K562 (cell line): Measurements from ENCODE around the gene PON2. TPM values are rescaled to one million over a fixed set of nuclear protein-coding genes. Genes with fewer than 3 reads are reported as not detected.

Experiments used
- ATAC-seq: fragments of 200-7000 bp; cut with Tn5 transposase; 3 replicates; pipeline ENCODE4 v1.9.1; 2020; ENCODE audit warnings: moderate library complexity
- BruUV-seq: library from RNA; stranded (reverse); fragments of 400-500 nt; replicated peaks from 2 replicates; lab custom pipeline; 2021; lab: Mats Ljungman, UMichigan
- CTCF ChIA-PET: fragments of 300-600 bp; formaldehyde crosslinking; extraction: SDS; loops from one replicate; lab custom pipeline; 2021; ENCODE audit warnings: low intra/inter-chr PET ratio; lab: Yijun Ruan, JAX
- POLR2A ChIA-PET: fragments of 300-600, 350-650 bp; sonication (Branson Sonifier 250); formaldehyde crosslinking; extraction: SDS; loops from one replicate; lab custom pipeline; 2021; ENCODE audit warnings: antibody characterized with exemption, inconsistent platforms; lab: Yijun Ruan, JAX
- DNase-seq, 4 experiments: peaks; one replicate each; pipeline versions ENCODE4 v3.0.0 to v3.0.0-alpha.2; 2011 to 2018; ENCODE audit warnings: low spot score in 3 of 4, mixed read lengths in 3 of 4; ENCODE audit errors: extremely low read depth in 1 of 4
- FAIRE-seq: peaks from 2 replicates; lab custom pipeline; 2011; peaks lifted over from hg19 to GRCh38; lab: Jason Lieb, UNC
- H2AFZ ChIP-seq: 2 replicates; pipeline ENCODE4 v1.6.0; 2011; ENCODE audit warnings: low read depth, low read length, control low read depth, inconsistent platforms
- H3K27ac ChIP-seq: fragments of 200-600 bp; 3 replicates; pipeline ENCODE4 v1.8.0; 2011; ENCODE audit warnings: low read depth, mild to moderate bottlenecking, control low read depth, inconsistent platforms, low read length, moderate library complexity, mixed read lengths; ENCODE audit errors: extremely low read depth
- H3K27me3 ChIP-seq, 2 experiments: fragments of 300-600 bp in 1 of 2; 2 replicates in 1 of 2; 3 replicates in 1 of 2; pipeline versions ENCODE4 v1.6.0 to v1.8.0; 2011; ENCODE audit warnings: inconsistent platforms in 2 of 2, low read length in 2 of 2, mild to moderate bottlenecking in 1 of 2, mixed read lengths in 1 of 2, moderate library complexity in 1 of 2; ENCODE audit not compliant: control insufficient read depth in 2 of 2, insufficient read depth in 2 of 2
- H3K36me3 ChIP-seq: fragments of 300-600 bp; 3 replicates; pipeline ENCODE4 v1.8.0; 2011; ENCODE audit warnings: mild to moderate bottlenecking, low read length, inconsistent platforms; ENCODE audit not compliant: control insufficient read depth, insufficient read depth
- H3K4me1 ChIP-seq, 2 experiments: fragments of 200-600 bp in 1 of 2; replicated peaks in 1 of 2; 2 replicates in 1 of 2; 3 replicates in 1 of 2; pipeline versions ENCODE4 v1.5.1 to v1.8.0; 2011; ENCODE audit warnings: inconsistent platforms in 2 of 2, low read length in 2 of 2, mild to moderate bottlenecking in 1 of 2, mixed read lengths in 1 of 2, moderate library complexity in 1 of 2; ENCODE audit not compliant: control insufficient read depth in 2 of 2, insufficient read depth in 2 of 2
- H3K4me2 ChIP-seq: 2 replicates; pipeline ENCODE4 v1.6.1; 2011; ENCODE audit warnings: low read length, control low read depth, inconsistent platforms, mixed read lengths; ENCODE audit not compliant: insufficient read depth
- H3K4me3 ChIP-seq: fragments of 200-600 bp; sonication (generic), shearing (Covaris generic); 2 replicates; pipeline ENCODE4 v1.5.1; 2016; ENCODE audit warnings: control low read depth, inconsistent platforms
- H3K79me2 ChIP-seq: fragments of 200-600 bp; 3 replicates; pipeline ENCODE4 v1.8.0; 2011; ENCODE audit warnings: low read length, inconsistent platforms; ENCODE audit not compliant: control insufficient read depth, insufficient read depth
- H3K9ac ChIP-seq, 2 experiments: 2 replicates each; pipeline versions ENCODE4 v1.6.0 to v1.6.1; 2011; ENCODE audit warnings: low read depth in 2 of 2, low read length in 2 of 2, control low read depth in 1 of 2, inconsistent platforms in 1 of 2, mild to moderate bottlenecking in 1 of 2, mixed read lengths in 1 of 2; ENCODE audit not compliant: insufficient read depth in 1 of 2
- H3K9me1 ChIP-seq: one replicate; pipeline ENCODE4 v1.6.0; 2011; ENCODE audit warnings: inconsistent platforms, mild to moderate bottlenecking, low read length, moderate library complexity; ENCODE audit not compliant: control insufficient read depth, insufficient read depth
- H3K9me3 ChIP-seq: replicated peaks from 2 replicates; pipeline ENCODE4 v1.5.1; 2011; ENCODE audit warnings: low read depth, low read length, inconsistent platforms; ENCODE audit not compliant: control insufficient read depth, insufficient read depth
- H4K20me1 ChIP-seq: replicated peaks from 2 replicates; pipeline ENCODE4 v1.6.1; 2011; ENCODE audit warnings: low read length, inconsistent platforms, mixed read lengths; ENCODE audit not compliant: control insufficient read depth, insufficient read depth
- CAMTA2 ChIP-seq: fragments of 250-450 bp; sonication (Bioruptor Pico); conservative IDR thresholded peaks from 2 replicates; pipeline ENCODE4 v1.5.1; 2022
- CBX8 ChIP-seq: fragments of 200-600 bp; sonication (generic); IDR thresholded peaks from 2 replicates; pipeline ENCODE4 v1.6.1; 2012; ENCODE audit warnings: borderline replicate concordance, mixed run types, low read depth, mild to moderate bottlenecking, moderate library complexity, mixed read lengths, low read length, control low read depth, inconsistent platforms; ENCODE audit not compliant: poor library complexity, severe bottlenecking; ENCODE audit errors: extremely low read depth
- CHD4 ChIP-seq: fragments of 200-600 bp; sonication (generic); IDR thresholded peaks from 3 replicates; pipeline ENCODE4 v1.6.1; 2012; ENCODE audit warnings: low read depth, mild to moderate bottlenecking, mixed read lengths, low read length, inconsistent platforms; ENCODE audit not compliant: insufficient read depth, insufficient replicate concordance, poor library complexity, severe bottlenecking
- GABPB2 ChIP-seq: fragments of 250-450 bp; sonication (Bioruptor Pico); conservative IDR thresholded peaks from 2 replicates; pipeline ENCODE4 v1.5.1; 2021; ENCODE audit warnings: mild to moderate bottlenecking
- HLTF ChIP-seq: fragments of 450-650 bp; IDR thresholded peaks from 2 replicates; pipeline ENCODE4 v1.6.1; 2016
- HNRNPH1 ChIP-seq: fragments of 200-400 bp; formaldehyde crosslinking; optimal IDR thresholded peaks from 2 replicates; pipeline ENCODE3; 2017; ENCODE audit warnings: low read depth, mild to moderate bottlenecking, low read length, moderate library complexity
- JUNB ChIP-seq: fragments of 450-650 bp; formaldehyde crosslinking; conservative IDR thresholded peaks from 2 replicates; pipeline ENCODE4 v1.4.0; 2020; ENCODE audit warnings: mild to moderate bottlenecking
- PTTG1 ChIP-seq: fragments of 450-650 bp; IDR thresholded peaks from 2 replicates; pipeline ENCODE4 v1.6.1; 2016; ENCODE audit warnings: low read depth, mild to moderate bottlenecking, missing genetic modification characterization, missing compliant biosample characterization
- ZNF184 ChIP-seq: sonication (generic); formaldehyde crosslinking; IDR thresholded peaks from 2 replicates; pipeline ENCODE4 v1.5.0; 2020; ENCODE audit warnings: missing genetic modification reagents
- ZNF224 ChIP-seq: sonication (generic); formaldehyde crosslinking; IDR thresholded peaks from 2 replicates; pipeline ENCODE4 v1.8.0; 2022; ENCODE audit warnings: mild to moderate bottlenecking, missing genetic modification reagents
- ZNF583 ChIP-seq: fragments of 250-450 bp; sonication (Bioruptor Pico); IDR thresholded peaks from 2 replicates; pipeline ENCODE4 v1.4.0; 2020
- ZNF644 ChIP-seq: fragments of 200-800 bp; sonication (Bioruptor generic); IDR thresholded peaks from 2 replicates; pipeline ENCODE4 v1.6.1; 2016; ENCODE audit warnings: low read depth, missing genetic modification characterization, missing compliant biosample characterization
- ZNF695 ChIP-seq: fragments of 450-650 bp; formaldehyde crosslinking; IDR thresholded peaks from 2 replicates; pipeline ENCODE4 v1.4.0; 2020; ENCODE audit warnings: mild to moderate bottlenecking, moderate library complexity
- WGBS: fragments of 100-300 bp; shearing (Covaris generic); methylation state at CpG from one replicate; pipeline ENCODE4 v1.1.6; 2016; ENCODE audit warnings: low coverage, mixed read lengths; ENCODE audit not compliant: insufficient coverage; ENCODE audit errors: missing lambda C conversion rate; 5-methylcytosine and 5-hydroxymethylcytosine counted together
- in situ Hi-C: fragments of 300-500 bp; cut with MboI; formaldehyde crosslinking; loops from 4 replicates; pipeline ENCODE4 v1.15.0; 2018; ENCODE audit warnings: inconsistent platforms, mixed read lengths
- intact Hi-C: fragments of 100-400 bp; cut with micrococcal nuclease; formaldehyde crosslinking; loops from 2 replicates; pipeline ENCODE4 v1.14.2; 2022
- polyA plus RNA-seq, 8 experiments: library from polyadenylated mRNA; depleted of rRNA in 4 of 8; stranded (reverse) in 5 of 8; unstranded in 3 of 8; fragments of >200 nt; fragmentation: Nextera tagmentation in 2 of 8; fragmentation: Illumina TruSeq in 1 of 8; extraction: Ambion mirVana in 2 of 8; extraction: Trizol in 1 of 8; gene quantifications; 2 replicates each; pipeline versions ENCODE4 v1.2.1 to v1.2.3, GENCODE V29; 2011 to 2014; ENCODE audit warnings: inconsistent platforms in 1 of 8, missing spikeins in 1 of 8
- total RNA-seq, 7 experiments: library from RNA; depleted of rRNA in 6 of 7; stranded (reverse); fragments of >200 nt in 6 of 7; fragmentation: Illumina TruSeq in 2 of 7; extraction: Trizol in 2 of 7; gene quantifications; 2 replicates each; pipeline versions ENCODE4 v1.2.1 to v1.2.3, GENCODE V29; 2011 to 2021; ENCODE audit warnings: low replicate concordance in 1 of 7

PON2 gene
- total and polyA plus RNA-seq, 9 of the 15 experiments (the other 6 are each of a cell fraction or from before 2014, with no cell fraction given): 8.5 to 30.1 (median 21.9) TPM

DNA sequence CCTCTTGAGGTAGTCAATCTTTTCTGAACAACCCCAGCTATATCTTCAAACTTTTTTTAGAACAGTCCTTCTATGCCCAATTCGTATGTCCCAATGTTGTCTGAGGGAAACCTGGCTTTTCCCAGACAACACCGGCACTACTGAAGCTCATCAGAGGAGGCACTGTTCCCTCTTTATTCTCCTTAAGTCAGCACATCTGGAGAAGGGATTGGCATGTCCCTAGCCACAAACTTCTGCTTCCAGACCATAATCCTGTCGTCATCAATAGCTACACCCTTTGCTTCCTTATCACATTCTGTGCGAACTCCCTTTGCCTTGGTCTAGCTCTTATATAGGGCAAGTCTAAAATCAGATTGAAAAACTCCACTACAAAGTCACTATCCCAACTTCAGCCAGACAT is 61.5 kb downstream of the PON2 start:
- FAIRE-seq (no peak), ATAC-seq (no peak), DNase-seq (no peak)
- Histone ChIP-seq H3K4me1 (no peaks in the 10 kb centered on the region), H3K9me1 (no peaks in the 10 kb centered on the region), H3K9ac (no peak overlapping the region), H3K9me3 (no peaks in the 10 kb centered on the region), H2AFZ (no peak overlapping the region), H3K27ac (no peak overlapping the region), H3K27me3 (no peaks in the 10 kb centered on the region), H3K79me2 (no peaks in the 10 kb centered on the region), H3K4me2 (no peak overlapping the region), H3K36me3 (no peaks in the 10 kb centered on the region), H4K20me1 (no peaks in the 10 kb centered on the region), H3K4me3 (no peak overlapping the region)
- intact Hi-C loops (no loop called here), in situ Hi-C loops (no loop called here)
- BruUV-seq: no TSS peak
- TF ChIP-seq HLTF (no peak), HNRNPH1 (no peak), CAMTA2 (no peak), JUNB (no peak), CBX8 (no peak), GABPB2 (CRISPR knock-in tag) (no peak), ZNF224 (CRISPR knock-in tag) (no peak), ZNF644 (tag) (no peak), ZNF695 (CRISPR knock-in tag) (no peak), ZNF184 (CRISPR knock-in tag) (no peak), ZNF583 (CRISPR knock-in tag) (no peak), CHD4 (no peak), PTTG1 (tag) (no peak)
- POLR2A ChIA-PET: no interaction called here
- WGBS: 4% methylated on average over 4 of the region's 4 CpGs
- CTCF ChIA-PET: no interaction called here
